HS-27A (cell line): Measurements from ENCODE around the gene PPP1R7.

Source experiments
- DNase-seq: peaks from one replicate; pipeline ENCODE4 v3.0.0-alpha.2; 2012; ENCODE audit warnings: low read depth, missing footprints

The PPP1R7 gene

GRCh38 chr2:241229563-241230401 is 79.5 kb downstream of the PPP1R7 start:
- DNase-seq = no peak

DNA sequence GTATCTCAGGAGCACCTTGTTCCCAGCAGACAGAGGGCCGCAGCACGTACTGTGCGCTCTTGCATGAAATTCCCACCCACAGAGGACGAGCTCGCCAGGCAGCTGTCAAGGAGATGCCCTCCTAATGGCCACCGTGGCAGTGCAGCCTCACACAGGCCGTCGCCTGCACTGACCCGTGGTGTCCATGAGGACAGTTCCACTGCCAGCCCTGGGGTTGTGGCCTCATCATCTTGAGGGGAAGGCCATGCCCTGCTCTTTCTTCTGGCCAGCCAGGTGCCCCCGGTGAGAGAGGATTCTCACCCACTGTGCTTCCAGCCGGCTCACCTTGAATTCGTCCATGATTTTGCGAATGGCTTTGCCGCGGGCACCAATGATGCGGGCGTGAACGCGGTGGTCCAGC is 80.2 kb downstream of the PPP1R7 start:
- DNase-seq = no peak

- DNase-seq = no peak
Observed at GRCh38 chr2:241232736-241233575, 82.7 kb downstream of the PPP1R7 start.
